ENCODE measurements around the gene SPARCL1. TPM values are rescaled to one million over a fixed set of nuclear protein-coding genes. Genes with fewer than 3 reads are reported as not detected.

The SPARCL1 gene
- total and polyA plus RNA-seq, 9 of the 15 experiments (the other 6 are each of a cell fraction or from before 2014, with no cell fraction given), result 0.03 to 0.71 (median 0.05) TPM; not detected in 3

- Histone ChIP-seq H3K27me3 (ENCODE audit: control insufficient read depth in 2 of 2, insufficient read depth in 2 of 2, low read length in 2 of 2) (no peaks in the 10 kb centered on the region), H3K36me3 (ENCODE audit: control insufficient read depth, insufficient read depth, low read length) (peaks cover 38% of the 10 kb centered on the region), H3K27ac (ENCODE audit: extremely low read depth, low read depth, low read length) (no peak overlapping the region), H3K4me1 (replicated peaks in 1 of 2; ENCODE audit: control insufficient read depth in 2 of 2, insufficient read depth in 2 of 2, low read length in 2 of 2) (no peaks in the 10 kb centered on the region; a peak in 1 of 5 replicates), H3K4me2 (ENCODE audit: insufficient read depth, low read length) (no peak overlapping the region), H3K4me3 (no peak overlapping the region), H4K20me1 (replicated peaks; ENCODE audit: control insufficient read depth, insufficient read depth, low read length) (no peaks in the 10 kb centered on the region), H3K9me3 (replicated peaks; ENCODE audit: control insufficient read depth, insufficient read depth, low read depth, low read length) (no peaks in the 10 kb centered on the region), H3K9ac (ENCODE audit: insufficient read depth in 1 of 2, low read depth in 2 of 2, low read length in 2 of 2) (no peak overlapping the region), H3K79me2 (ENCODE audit: control insufficient read depth, insufficient read depth, low read length) (no peaks in the 10 kb centered on the region), H3K9me1 (ENCODE audit: control insufficient read depth, insufficient read depth, low read length) (peaks cover 3% of the 10 kb centered on the region), H2AFZ (ENCODE audit: low read depth, low read length) (no peak overlapping the region)
- ChIA-PET POLR2A (no interaction called here), CTCF (ENCODE audit: low intra/inter-chr PET ratio) (no interaction called here)
- in situ Hi-C loops (cut with MboI) (no loop called here), intact Hi-C loops (cut with micrococcal nuclease) (no loop called here)
- DNase-seq (ENCODE audit: extremely low read depth in 1 of 4, low spot score in 3 of 4) (no peak), ATAC-seq (no peak), FAIRE-seq (no peak)
- peak; percentile 92 for TF ChIP-seq DACH1 (IDR thresholded peaks at IDR 0.05; ENCODE audit: partially characterized antibody)
- no peak for TF ChIP-seq ZNF655 (CRISPR knock-in tag; IDR thresholded peaks at IDR 0.05)
- WGBS (ENCODE audit: insufficient coverage, low coverage, missing lambda C conversion rate), result 43% methylated on average over 1 of the region's 1 CpG
- BruUV-seq (replicated peaks), result no TSS peak
These were observed 84.4 kb downstream of the SPARCL1 start for GRCh38 chr4:87444741-87445140.

GRCh38 chr4:87442889-87443288 is 86.3 kb downstream of the SPARCL1 start:
- no peak for DNase-seq (ENCODE audit: extremely low read depth in 1 of 4, low spot score in 3 of 4)

More at GRCh38 chr4:87442889-87443288, 86.3 kb downstream of the SPARCL1 start:
- Histone ChIP-seq H3K9ac (ENCODE audit: insufficient read depth in 1 of 2, low read depth in 2 of 2, low read length in 2 of 2) (no peak overlapping the region), H3K9me3 (replicated peaks; ENCODE audit: control insufficient read depth, insufficient read depth, low read depth, low read length) (no peaks in the 10 kb centered on the region), H3K27ac (ENCODE audit: extremely low read depth, low read depth, low read length) (no peak overlapping the region), H3K4me3 (no peak overlapping the region), H3K27me3 (ENCODE audit: control insufficient read depth in 2 of 2, insufficient read depth in 2 of 2, low read length in 2 of 2) (no peaks in the 10 kb centered on the region), H2AFZ (ENCODE audit: low read depth, low read length) (no peak overlapping the region), H3K79me2 (ENCODE audit: control insufficient read depth, insufficient read depth, low read length) (no peaks in the 10 kb centered on the region), H3K4me1 (replicated peaks in 1 of 2; ENCODE audit: control insufficient read depth in 2 of 2, insufficient read depth in 2 of 2, low read length in 2 of 2) (no peaks in the 10 kb centered on the region; a peak in 1 of 5 replicates), H3K36me3 (ENCODE audit: control insufficient read depth, insufficient read depth, low read length) (peaks cover 41% of the 10 kb centered on the region), H3K9me1 (ENCODE audit: control insufficient read depth, insufficient read depth, low read length) (peaks cover 3% of the 10 kb centered on the region), H3K4me2 (ENCODE audit: insufficient read depth, low read length) (no peak overlapping the region), H4K20me1 (replicated peaks; ENCODE audit: control insufficient read depth, insufficient read depth, low read length) (no peaks in the 10 kb centered on the region)
- BruUV-seq (replicated peaks), result no TSS peak
- TF ChIP-seq HDAC2 (IDR thresholded peaks at IDR 0.05), result no peak
- TF ChIP-seq NCOA2 (IDR thresholded peaks at IDR 0.05; ENCODE audit: partially characterized antibody in 2 of 2), result no peak
- no peak for TF ChIP-seq ZNF717 (CRISPR knock-in tag; IDR thresholded peaks at IDR 0.05)
- TF ChIP-seq NFE2L1 (tag; IDR thresholded peaks at IDR 0.05; ENCODE audit: borderline replicate concordance, low read depth), result no peak
- no peak for TF ChIP-seq BCOR (IDR thresholded peaks at IDR 0.05)
- TF ChIP-seq RBM15 (IDR thresholded peaks at IDR 0.05; ENCODE audit: insufficient read depth, low read length), result no peak
- no peak for TF ChIP-seq TRIM24 (IDR thresholded peaks at IDR 0.05)
- TF ChIP-seq ZNF830 (CRISPR knock-in tag; IDR thresholded peaks at IDR 0.05), result no peak
- no peak for TF ChIP-seq THAP7 (CRISPR knock-in tag; IDR thresholded peaks at IDR 0.05)
- TF ChIP-seq MTA2 (IDR thresholded peaks at IDR 0.05; ENCODE audit: low read depth), result no peak
- no peak for TF ChIP-seq ZNF695 (CRISPR knock-in tag; IDR thresholded peaks at IDR 0.05)
- TF ChIP-seq IRF9 (tag; IDR thresholded peaks at IDR 0.05), result no peak
- no peak for TF ChIP-seq LCOR (CRISPR knock-in tag; IDR thresholded peaks at IDR 0.05)
- no peak for TF ChIP-seq NCOA6 (IDR thresholded peaks at IDR 0.05)
- FAIRE-seq (peak; percentile 6), ATAC-seq (no peak)
- ChIA-PET CTCF (ENCODE audit: low intra/inter-chr PET ratio) (no interaction called here), POLR2A (no interaction called here)
- 69% methylated on average over 3 of the region's 3 CpGs for WGBS (ENCODE audit: insufficient coverage, low coverage, missing lambda C conversion rate)
- in situ Hi-C loops (cut with MboI) (no loop called here), intact Hi-C loops (cut with micrococcal nuclease) (no loop called here)

All from K562 (cell line).